Brain microvascular endothelial cell (primary cell): Measurements from ENCODE around the gene ANK3.
A peak's percentile ranks its signal among the peaks of the same experiment; 100 is the strongest.

ENCODE experiments used
- DNase-seq: peaks from one replicate; pipeline ENCODE4 v3.0.0-alpha.2; 2020
- H3K27ac ChIP-seq: fragments of 250-450 bp; sonication (Bioruptor Pico); 2 replicates; pipeline ENCODE4 v1.5.1; 2020; ENCODE audit warnings: mild to moderate bottlenecking, moderate library complexity
- H3K27me3 ChIP-seq: fragments of 250-450 bp; sonication (Bioruptor Pico); replicated peaks from 2 replicates; pipeline ENCODE4 v1.5.1; 2020; ENCODE audit warnings: mild to moderate bottlenecking
- H3K36me3 ChIP-seq: fragments of 250-450 bp; sonication (Bioruptor Pico); replicated peaks from 2 replicates; pipeline ENCODE4 v1.5.1; 2020; ENCODE audit warnings: mild to moderate bottlenecking
- H3K4me3 ChIP-seq: 2 replicates; pipeline ENCODE4 v1.5.1; 2011; ENCODE audit warnings: low read depth, mild to moderate bottlenecking, control low read depth, low read length, moderate library complexity
- CTCF ChIP-seq: IDR thresholded peaks from 2 replicates; pipeline ENCODE4 v1.5.1; 2011; ENCODE audit warnings: low read depth, mild to moderate bottlenecking, moderate library complexity, low read length, control low read depth, inconsistent platforms; ENCODE audit errors: missing control alignments
- in situ Hi-C: cut with HindIII; loops from 2 replicates; pipeline ENCODE4 v1.10.0; 2017; ENCODE audit warnings: low sequenced_read_pairs, low pct_ligation_motif_present

The ANK3 gene

GRCh38 chr10:60099998-60100747 lies 289.5 kb downstream of the ANK3 start:
- in situ Hi-C loops: loop anchor here (25.0 kb wide), 1 partner anchor 337 kb away; no protein-coding TSS in a partner anchor
- peak; percentile 53 for DNase-seq
- Histone ChIP-seq H3K27ac (no peak overlapping the region), H3K36me3 (no peaks in the 10 kb centered on the region), H3K4me3 (no peak overlapping the region), H3K27me3 (no peaks in the 10 kb centered on the region)
- peak; percentile 38 for TF ChIP-seq CTCF

- peak; percentile 59 for TF ChIP-seq CTCF
- in situ Hi-C loops: no loop called here
- Histone ChIP-seq H3K4me3 (no peak overlapping the region), H3K27ac (no peak overlapping the region), H3K27me3 (no peaks in the 10 kb centered on the region), H3K36me3 (no peaks in the 10 kb centered on the region)
- peak; percentile 13 for DNase-seq
Measured at GRCh38 chr10:60098677-60099601, 290.7 kb downstream of the ANK3 start.

GRCh38 chr10:60096761-60097513 lies 292.7 kb downstream of the ANK3 start:
- no peaks in the 10 kb centered on the region for H3K27me3 ChIP-seq
- H3K4me3 ChIP-seq: no peak overlapping the region
- no peak overlapping the region for H3K27ac ChIP-seq
- H3K36me3 ChIP-seq: no peaks in the 10 kb centered on the region
- DNase-seq: no peak
- in situ Hi-C loops: no loop called here
- TF ChIP-seq CTCF: no peak

GRCh38 chr10:60093317-60093716 lies 296.4 kb downstream of the ANK3 start:
- in situ Hi-C loops: no loop called here
- TF ChIP-seq CTCF: no peak
- H3K27me3 ChIP-seq: no peaks in the 10 kb centered on the region
- no peaks in the 10 kb centered on the region for H3K36me3 ChIP-seq
- H3K4me3 ChIP-seq: no peak overlapping the region
- no peak for DNase-seq
- no peak overlapping the region for H3K27ac ChIP-seq

GRCh38 chr10:60086862-60087261 lies 302.8 kb downstream of the ANK3 start:
- Histone ChIP-seq H3K27me3 (no peaks in the 10 kb centered on the region), H3K4me3 (no peak overlapping the region), H3K27ac (no peak overlapping the region), H3K36me3 (no peaks in the 10 kb centered on the region)
- no peak for TF ChIP-seq CTCF
- in situ Hi-C loops: no loop called here
- no peak for DNase-seq
